ENCODE data around the gene PPIF.

DNA sequence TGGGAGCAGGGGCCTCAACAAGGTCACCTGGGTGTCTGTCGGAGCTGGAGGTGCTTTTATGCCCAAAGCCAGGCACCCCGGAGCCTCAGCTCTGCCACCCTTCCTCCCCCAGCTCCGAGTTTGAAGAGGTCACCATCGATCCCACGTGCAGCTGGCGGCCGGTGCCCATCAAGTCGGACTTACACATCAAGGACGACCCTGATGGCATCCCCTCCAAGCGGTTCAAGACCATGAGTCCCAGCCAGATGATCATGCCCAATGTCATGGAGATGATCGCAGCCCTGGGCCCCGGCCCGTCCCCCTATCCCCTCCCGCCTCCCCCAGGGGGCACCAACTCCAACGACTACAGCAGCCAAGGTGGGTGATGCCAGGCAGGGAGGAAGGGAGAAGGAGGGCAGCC, 41.3 kb upstream of the PPIF start:
- TF ChIP-seq POLR2A (IDR thresholded peaks at IDR 0.05; ENCODE audit: low read depth, low read length): no peak
- TF ChIP-seq, protein P1, sequence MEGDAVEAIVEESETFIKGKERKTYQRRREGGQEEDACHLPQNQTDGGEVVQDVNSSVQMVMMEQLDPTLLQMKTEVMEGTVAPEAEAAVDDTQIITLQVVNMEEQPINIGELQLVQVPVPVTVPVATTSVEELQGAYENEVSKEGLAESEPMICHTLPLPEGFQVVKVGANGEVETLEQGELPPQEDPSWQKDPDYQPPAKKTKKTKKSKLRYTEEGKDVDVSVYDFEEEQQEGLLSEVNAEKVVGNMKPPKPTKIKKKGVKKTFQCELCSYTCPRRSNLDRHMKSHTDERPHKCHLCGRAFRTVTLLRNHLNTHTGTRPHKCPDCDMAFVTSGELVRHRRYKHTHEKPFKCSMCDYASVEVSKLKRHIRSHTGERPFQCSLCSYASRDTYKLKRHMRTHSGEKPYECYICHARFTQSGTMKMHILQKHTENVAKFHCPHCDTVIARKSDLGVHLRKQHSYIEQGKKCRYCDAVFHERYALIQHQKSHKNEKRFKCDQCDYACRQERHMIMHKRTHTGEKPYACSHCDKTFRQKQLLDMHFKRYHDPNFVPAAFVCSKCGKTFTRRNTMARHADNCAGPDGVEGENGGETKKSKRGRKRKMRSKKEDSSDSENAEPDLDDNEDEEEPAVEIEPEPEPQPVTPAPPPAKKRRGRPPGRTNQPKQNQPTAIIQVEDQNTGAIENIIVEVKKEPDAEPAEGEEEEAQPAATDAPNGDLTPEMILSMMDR (IDR thresholded peaks at IDR 0.05; ENCODE audit: extremely low read depth in 1 of 2, insufficient read depth in 1 of 2, low read depth in 1 of 2, low read length in 2 of 2): no peak
- no peak for TF ChIP-seq POLR2AphosphoS5 (IDR thresholded peaks at IDR 0.05; ENCODE audit: insufficient read depth, low read depth, low read length)
- TF ChIP-seq, protein P2, sequence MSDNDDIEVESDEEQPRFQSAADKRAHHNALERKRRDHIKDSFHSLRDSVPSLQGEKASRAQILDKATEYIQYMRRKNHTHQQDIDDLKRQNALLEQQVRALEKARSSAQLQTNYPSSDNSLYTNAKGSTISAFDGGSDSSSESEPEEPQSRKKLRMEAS (IDR thresholded peaks at IDR 0.05; ENCODE audit: insufficient read depth, insufficient read length): no peak
- TF ChIP-seq EZH2 (IDR thresholded peaks at IDR 0.05; ENCODE audit: borderline replicate concordance, low read depth, low read length, severe bottlenecking): no peak
- TF ChIP-seq MYC (IDR thresholded peaks at IDR 0.05; ENCODE audit: low read depth, low read length): no peak
- no peak for TF ChIP-seq GATA2 (IDR thresholded peaks at IDR 0.05; ENCODE audit: insufficient read depth, insufficient read length, low read depth, low read length)
